Tibial nerve (tissue), 4 donors: ENCODE results near the gene VMAC.

Source experiments
- EP300 ChIP-seq, 2 donors: sonication (generic); formaldehyde crosslinking; IDR thresholded peaks; one replicate each; pipeline ENCODE4 v1.6.1; 2017; ENCODE audit warnings: antibody characterized with exemption in 2 of 2, mild to moderate bottlenecking in 1 of 2
- POLR2A ChIP-seq, 2 donors: fragments of 450-650 bp; IDR thresholded peaks; one replicate each; pipeline ENCODE4 v1.6.1; 2017; ENCODE audit warnings: antibody characterized with exemption in 2 of 2, mild to moderate bottlenecking in 2 of 2, moderate library complexity in 2 of 2
- TF ChIP-seq, protein P1 (sequence below), 5 experiments: fragments of 200-600 bp in 3 of 5; fragments of 450-650 bp in 2 of 5; sonication (generic) in 3 of 5; IDR thresholded peaks; one replicate each; pipeline ENCODE4 v1.5.1; 2016 to 2019; ENCODE audit warnings: antibody characterized with exemption in 5 of 5, mild to moderate bottlenecking in 3 of 5, moderate library complexity in 2 of 5

DNA sequence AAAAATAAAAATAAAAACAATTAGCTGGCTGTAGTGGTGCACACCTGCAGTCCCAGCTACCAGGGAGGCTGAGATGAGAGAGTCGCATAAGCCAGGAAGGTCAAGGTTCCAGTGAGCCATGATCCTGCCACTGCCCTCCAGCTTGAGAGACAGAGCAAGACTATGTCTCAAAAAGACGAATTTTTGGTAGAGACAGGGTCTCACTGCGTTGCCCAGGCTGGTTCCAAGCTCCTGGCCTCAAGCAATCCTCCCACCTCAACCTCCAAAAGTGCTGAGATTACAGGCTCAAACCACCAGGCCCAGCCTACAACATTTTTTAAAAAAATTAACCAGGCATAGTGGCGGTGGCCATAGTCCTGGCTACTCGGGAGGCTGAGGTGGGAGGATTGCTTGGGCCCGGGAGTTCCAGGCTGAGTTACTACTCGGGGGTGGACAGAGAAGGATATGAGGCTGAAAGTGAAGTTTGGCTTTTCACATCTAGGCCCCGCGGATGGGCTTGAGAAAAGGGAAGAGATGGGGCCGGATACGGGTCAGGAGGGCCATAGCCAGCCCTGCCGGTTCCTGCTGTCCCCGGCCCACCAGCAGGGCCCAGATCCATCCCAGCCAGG, 11.3 kb upstream of the VMAC start:
- TF ChIP-seq, protein P1, sequence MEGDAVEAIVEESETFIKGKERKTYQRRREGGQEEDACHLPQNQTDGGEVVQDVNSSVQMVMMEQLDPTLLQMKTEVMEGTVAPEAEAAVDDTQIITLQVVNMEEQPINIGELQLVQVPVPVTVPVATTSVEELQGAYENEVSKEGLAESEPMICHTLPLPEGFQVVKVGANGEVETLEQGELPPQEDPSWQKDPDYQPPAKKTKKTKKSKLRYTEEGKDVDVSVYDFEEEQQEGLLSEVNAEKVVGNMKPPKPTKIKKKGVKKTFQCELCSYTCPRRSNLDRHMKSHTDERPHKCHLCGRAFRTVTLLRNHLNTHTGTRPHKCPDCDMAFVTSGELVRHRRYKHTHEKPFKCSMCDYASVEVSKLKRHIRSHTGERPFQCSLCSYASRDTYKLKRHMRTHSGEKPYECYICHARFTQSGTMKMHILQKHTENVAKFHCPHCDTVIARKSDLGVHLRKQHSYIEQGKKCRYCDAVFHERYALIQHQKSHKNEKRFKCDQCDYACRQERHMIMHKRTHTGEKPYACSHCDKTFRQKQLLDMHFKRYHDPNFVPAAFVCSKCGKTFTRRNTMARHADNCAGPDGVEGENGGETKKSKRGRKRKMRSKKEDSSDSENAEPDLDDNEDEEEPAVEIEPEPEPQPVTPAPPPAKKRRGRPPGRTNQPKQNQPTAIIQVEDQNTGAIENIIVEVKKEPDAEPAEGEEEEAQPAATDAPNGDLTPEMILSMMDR (IDR thresholded peaks at IDR 0.05), result no peak
- TF ChIP-seq POLR2A (IDR thresholded peaks at IDR 0.05) (no peak), EP300 (IDR thresholded peaks at IDR 0.05) (no peak)
